SK-N-SH (cell line): ENCODE data around the gene CHTF18. TPM values are rescaled to one million over a fixed set of nuclear protein-coding genes. Genes with fewer than 3 reads are reported as not detected.

ENCODE experiments used
- CTCF ChIA-PET: fragments of 300-600, 350-600 bp; formaldehyde crosslinking; extraction: SDS; loops from one replicate; lab custom pipeline; 2021; lab: Yijun Ruan, JAX
- POLR2A ChIA-PET: fragments of 350-600 bp; sonication (Branson Sonifier 250); formaldehyde crosslinking; extraction: SDS; loops from one replicate; lab custom pipeline; 2020; ENCODE audit warnings: antibody characterized with exemption, inconsistent platforms; lab: Yijun Ruan, JAX
- DNase-seq: peaks from one replicate; pipeline ENCODE4 v3.0.0; 2012
- H2AFZ ChIP-seq: fragments of 200-600 bp; sonication (generic); 2 replicates; pipeline ENCODE4 v1.8.1; 2016; ENCODE audit warnings: antibody characterized with exemption, mild to moderate bottlenecking, low read depth
- H3F3A ChIP-seq: fragments of 200-600 bp; sonication (generic); replicated peaks from 2 replicates; pipeline ENCODE3; 2016; ENCODE audit warnings: antibody characterized with exemption, mild to moderate bottlenecking; ENCODE audit not compliant: insufficient read depth
- H3K27ac ChIP-seq, 2 experiments: fragments of 200-500 bp in 1 of 2; fragments of 200-600 bp in 1 of 2; sonication (Bioruptor generic) in 1 of 2; sonication (generic), shearing (Covaris generic) in 1 of 2; 2 replicates each; pipeline versions ENCODE4 v1.5.1 to v1.6.1; 2014 to 2016; ENCODE audit warnings: low read depth in 2 of 2, inconsistent platforms in 1 of 2, low read length in 1 of 2, mild to moderate bottlenecking in 1 of 2, mixed read lengths in 1 of 2
- H3K27me3 ChIP-seq: fragments of 200-600 bp; sonication (generic), shearing (Covaris generic); 2 replicates; pipeline ENCODE4 v1.6.1; 2016; ENCODE audit warnings: mixed run types; ENCODE audit not compliant: insufficient read depth
- H3K36me3 ChIP-seq, 2 experiments: fragments of 200-500 bp in 1 of 2; fragments of 200-600 bp in 1 of 2; sonication (Bioruptor generic) in 1 of 2; sonication (generic) in 1 of 2; replicated peaks in 1 of 2; 2 replicates each; pipeline versions ENCODE3 to v1.5.1; 2014 to 2016; ENCODE audit warnings: low read length in 1 of 2, mild to moderate bottlenecking in 1 of 2; ENCODE audit not compliant: insufficient read depth in 2 of 2, control insufficient read depth in 1 of 2
- H3K4me1 ChIP-seq, 2 experiments: fragments of 200-500 bp in 1 of 2; fragments of 200-600 bp in 1 of 2; sonication (Bioruptor generic) in 1 of 2; sonication (generic), shearing (Covaris generic) in 1 of 2; 2 replicates each; pipeline versions ENCODE4 v1.5.1 to v1.6.1; 2014 to 2016; ENCODE audit warnings: low read depth in 1 of 2, low read length in 1 of 2, mixed run types in 1 of 2; ENCODE audit not compliant: insufficient read depth in 2 of 2, control insufficient read depth in 1 of 2
- H3K4me2 ChIP-seq: fragments of 200-600 bp; sonication (generic), shearing (Covaris generic); 2 replicates; pipeline ENCODE4 v1.6.1; 2017; ENCODE audit warnings: mixed run types
- H3K4me3 ChIP-seq, 2 experiments: fragments of 200-500 bp in 1 of 2; fragments of 200-600 bp in 1 of 2; sonication (Bioruptor generic) in 1 of 2; sonication (generic), shearing (Covaris generic) in 1 of 2; 2 replicates each; pipeline versions ENCODE4 v1.5.1 to v1.8.1; 2014 to 2016; ENCODE audit warnings: low read depth in 2 of 2, inconsistent platforms in 1 of 2, low read length in 1 of 2, mild to moderate bottlenecking in 1 of 2, mixed read lengths in 1 of 2, moderate library complexity in 1 of 2
- H3K79me2 ChIP-seq: fragments of 200-600 bp; sonication (generic); 2 replicates; pipeline ENCODE4 v1.8.1; 2017; ENCODE audit warnings: mild to moderate bottlenecking; ENCODE audit not compliant: insufficient read depth
- H3K9ac ChIP-seq: fragments of 200-600 bp; sonication (generic); 2 replicates; pipeline ENCODE4 v1.6.1; 2017; ENCODE audit warnings: mixed run types
- H3K9me2 ChIP-seq: fragments of 200-600 bp; sonication (generic); 2 replicates; pipeline ENCODE4 v1.6.1; 2017; ENCODE audit warnings: mixed run types
- H3K9me3 ChIP-seq: fragments of 200-600 bp; sonication (generic); 2 replicates; pipeline ENCODE4 v1.6.1; 2017; ENCODE audit warnings: mixed run types, mild to moderate bottlenecking, moderate library complexity
- H4K20me1 ChIP-seq: fragments of 200-600 bp; sonication (generic); 2 replicates; pipeline ENCODE4 v1.6.1; 2017; ENCODE audit warnings: mild to moderate bottlenecking, mixed run types; ENCODE audit not compliant: insufficient read depth
- ELF1 ChIP-seq: IDR thresholded peaks from 2 replicates; pipeline ENCODE4 v1.4.0; 2012
- EP300 ChIP-seq, 2 experiments: IDR thresholded peaks; 2 replicates each; pipeline versions ENCODE4 v1.4.0 to v1.6.1; 2012; ENCODE audit warnings: borderline replicate concordance in 1 of 2, low read depth in 1 of 2, low read length in 1 of 2
- EZH2phosphoT487 ChIP-seq: fragments of 200-600 bp; sonication (generic); IDR thresholded peaks from 2 replicates; pipeline ENCODE4 v1.6.1; 2017; ENCODE audit warnings: low read depth, mixed run types, mild to moderate bottlenecking, antibody characterized with exemption, moderate library complexity, borderline replicate concordance
- FOXM1 ChIP-seq: IDR thresholded peaks from 2 replicates; pipeline ENCODE4 v1.4.0; 2012; ENCODE audit warnings: low read depth, mild to moderate bottlenecking
- JUND ChIP-seq: IDR thresholded peaks from 2 replicates; pipeline ENCODE4 v1.4.0; 2012
- NFIC ChIP-seq: IDR thresholded peaks from 2 replicates; pipeline ENCODE4 v1.4.0; 2012; ENCODE audit warnings: borderline replicate concordance
- NRF1 ChIP-seq: IDR thresholded peaks from 2 replicates; pipeline ENCODE4 v1.6.1; 2012; ENCODE audit warnings: low read depth, mild to moderate bottlenecking, low read length
- RAD21 ChIP-seq: IDR thresholded peaks from 2 replicates; pipeline ENCODE4 v1.6.1; 2012; ENCODE audit warnings: mild to moderate bottlenecking, low read length
- RCOR1 ChIP-seq: fragments of 150-350 bp; IDR thresholded peaks from 2 replicates; pipeline ENCODE4 v1.6.1; 2017; ENCODE audit warnings: antibody characterized with exemption, low read length
- REST ChIP-seq: IDR thresholded peaks from 2 replicates; pipeline ENCODE4 v1.6.1; 2012; ENCODE audit warnings: mild to moderate bottlenecking, low read depth, low read length, moderate library complexity
- RFX5 ChIP-seq: IDR thresholded peaks from 2 replicates; pipeline ENCODE4 v1.6.1; 2012; ENCODE audit warnings: mild to moderate bottlenecking, improper control_type of control experiment, low read length
- RXRA ChIP-seq: IDR thresholded peaks from 2 replicates; pipeline ENCODE4 v1.4.0; 2012; ENCODE audit warnings: low read depth, mild to moderate bottlenecking, borderline replicate concordance
- SMC3 ChIP-seq: IDR thresholded peaks from 2 replicates; pipeline ENCODE4 v1.6.1; 2012; ENCODE audit warnings: low read depth, low read length, improper control_type of control experiment
- TCF12 ChIP-seq: IDR thresholded peaks from 2 replicates; pipeline ENCODE4 v1.4.0; 2012
- TEAD4 ChIP-seq: IDR thresholded peaks from 2 replicates; pipeline ENCODE4 v1.4.0; 2012; ENCODE audit warnings: mild to moderate bottlenecking, borderline replicate concordance; ENCODE audit not compliant: insufficient read depth
- ZBTB33 ChIP-seq: IDR thresholded peaks from 2 replicates; pipeline ENCODE4 v1.4.0; 2012; ENCODE audit warnings: low read depth, borderline replicate concordance
- WGBS: methylation state at CpG from one replicate; pipeline ENCODE4 v1.1.6; 2017; ENCODE audit warnings: low lambda C conversion rate; 5-methylcytosine and 5-hydroxymethylcytosine counted together
- polyA plus RNA-seq, 3 experiments: library from polyadenylated mRNA; depleted of rRNA; stranded (reverse); fragments of >200 nt; gene quantifications; 2 replicates each; pipeline ENCODE4 v1.2.3, GENCODE V29; 2012
- TF ChIP-seq, protein P1 (sequence below): fragments of 200-600 bp; sonication (generic); IDR thresholded peaks from 2 replicates; pipeline ENCODE4 v1.6.1; 2017; ENCODE audit warnings: antibody characterized with exemption, mild to moderate bottlenecking, moderate library complexity
- TF ChIP-seq, protein P2 (sequence below): fragments of 150-350 bp; IDR thresholded peaks from 2 replicates; pipeline ENCODE4 v1.6.1; 2016; ENCODE audit warnings: mild to moderate bottlenecking, low read depth, low read length
- TF ChIP-seq, protein P3 (sequence below): IDR thresholded peaks from 2 replicates; pipeline ENCODE4; 2012

CHTF18 gene
- polyA plus RNA-seq, 1 of the 3 experiments (the other 2 are of a cell fraction), result 17.7 TPM

DNA sequence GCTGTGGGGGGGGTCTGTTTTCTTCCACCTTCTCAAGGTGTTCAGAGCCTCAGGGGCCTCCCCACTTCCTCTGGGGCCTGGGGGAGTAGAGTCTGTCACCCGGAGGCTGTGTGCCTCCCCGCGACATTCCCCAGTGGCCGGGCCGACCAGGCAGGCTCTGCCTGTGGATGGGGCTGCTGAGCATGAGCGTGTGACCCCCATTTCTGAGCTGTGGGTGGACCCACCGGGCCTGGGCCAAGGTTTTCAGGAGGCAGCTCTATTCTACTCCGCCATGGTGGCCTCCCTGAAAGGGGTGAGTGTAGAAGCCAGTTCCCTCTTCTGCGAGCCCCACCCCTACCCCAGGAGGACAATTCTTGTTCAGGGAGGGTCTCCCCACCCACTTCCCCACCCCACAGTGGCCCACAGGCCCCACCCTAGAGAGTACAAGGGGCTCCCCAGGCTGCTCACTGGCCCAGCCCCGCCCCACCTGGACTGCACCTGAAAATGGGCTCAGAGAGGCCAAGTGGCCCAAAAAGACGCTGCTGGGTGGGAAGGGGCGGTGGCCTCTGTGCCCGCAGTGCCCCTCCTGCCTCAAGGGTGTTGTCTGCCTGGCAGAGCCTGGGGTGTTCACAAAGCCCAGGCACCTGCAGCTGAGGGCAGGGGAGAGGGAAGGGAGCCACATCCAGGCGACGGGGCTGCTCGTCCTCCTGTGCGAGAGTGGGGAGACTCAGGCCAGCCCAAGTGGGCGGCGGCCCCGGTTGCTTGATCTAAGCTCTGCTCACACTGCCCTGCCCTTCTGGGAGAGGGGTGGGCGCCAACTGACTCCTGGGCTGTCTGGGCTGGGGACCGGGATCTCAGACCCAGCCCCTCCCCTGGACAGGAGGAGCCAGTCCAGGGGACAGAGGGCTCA is 26.6 kb upstream of the CHTF18 start:
- WGBS, result 90% methylated on average over 3 of the region's 22 CpGs
- no peaks in the 10 kb centered on the region for H3K4me1 ChIP-seq
- POLR2A ChIA-PET, result no interaction called here

More for the DNA sequence above, 26.6 kb upstream of the CHTF18 start:
- Histone ChIP-seq H3K4me2 (no peak overlapping the region), H3K27ac (no peak overlapping the region), H3K27me3 (no peaks in the 10 kb centered on the region), H3K9ac (no peak overlapping the region), H3K36me3 (no peaks in the 10 kb centered on the region), H4K20me1 (no peaks in the 10 kb centered on the region), H3F3A (no peaks in the 10 kb centered on the region), H3K9me3 (no peaks in the 10 kb centered on the region), H3K9me2 (no peaks in the 10 kb centered on the region), H3K79me2 (no peaks in the 10 kb centered on the region), H2AFZ (no peak overlapping the region), H3K4me3 (no peak overlapping the region)
- no peak for DNase-seq
- TF ChIP-seq REST (no peak), RXRA (no peak), NFIC (no peak), TCF12 (no peak), ZBTB33 (no peak), NRF1 (no peak), ELF1 (no peak), RCOR1 (no peak), JUND (no peak), SMC3 (no peak), TEAD4 (no peak), EZH2phosphoT487 (no peak), RAD21 (no peak), EP300 (IDR thresholded peaks at IDR 0.05; ENCODE audit: borderline replicate concordance in 1 of 2, low read depth in 1 of 2, low read length in 1 of 2) (no peak), FOXM1 (no peak), RFX5 (no peak)
- TF ChIP-seq, protein P1, sequence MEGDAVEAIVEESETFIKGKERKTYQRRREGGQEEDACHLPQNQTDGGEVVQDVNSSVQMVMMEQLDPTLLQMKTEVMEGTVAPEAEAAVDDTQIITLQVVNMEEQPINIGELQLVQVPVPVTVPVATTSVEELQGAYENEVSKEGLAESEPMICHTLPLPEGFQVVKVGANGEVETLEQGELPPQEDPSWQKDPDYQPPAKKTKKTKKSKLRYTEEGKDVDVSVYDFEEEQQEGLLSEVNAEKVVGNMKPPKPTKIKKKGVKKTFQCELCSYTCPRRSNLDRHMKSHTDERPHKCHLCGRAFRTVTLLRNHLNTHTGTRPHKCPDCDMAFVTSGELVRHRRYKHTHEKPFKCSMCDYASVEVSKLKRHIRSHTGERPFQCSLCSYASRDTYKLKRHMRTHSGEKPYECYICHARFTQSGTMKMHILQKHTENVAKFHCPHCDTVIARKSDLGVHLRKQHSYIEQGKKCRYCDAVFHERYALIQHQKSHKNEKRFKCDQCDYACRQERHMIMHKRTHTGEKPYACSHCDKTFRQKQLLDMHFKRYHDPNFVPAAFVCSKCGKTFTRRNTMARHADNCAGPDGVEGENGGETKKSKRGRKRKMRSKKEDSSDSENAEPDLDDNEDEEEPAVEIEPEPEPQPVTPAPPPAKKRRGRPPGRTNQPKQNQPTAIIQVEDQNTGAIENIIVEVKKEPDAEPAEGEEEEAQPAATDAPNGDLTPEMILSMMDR, result no peak
- TF ChIP-seq, protein P2, sequence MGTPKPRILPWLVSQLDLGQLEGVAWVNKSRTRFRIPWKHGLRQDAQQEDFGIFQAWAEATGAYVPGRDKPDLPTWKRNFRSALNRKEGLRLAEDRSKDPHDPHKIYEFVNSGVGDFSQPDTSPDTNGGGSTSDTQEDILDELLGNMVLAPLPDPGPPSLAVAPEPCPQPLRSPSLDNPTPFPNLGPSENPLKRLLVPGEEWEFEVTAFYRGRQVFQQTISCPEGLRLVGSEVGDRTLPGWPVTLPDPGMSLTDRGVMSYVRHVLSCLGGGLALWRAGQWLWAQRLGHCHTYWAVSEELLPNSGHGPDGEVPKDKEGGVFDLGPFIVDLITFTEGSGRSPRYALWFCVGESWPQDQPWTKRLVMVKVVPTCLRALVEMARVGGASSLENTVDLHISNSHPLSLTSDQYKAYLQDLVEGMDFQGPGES, result no peak
- TF ChIP-seq, protein P3, sequence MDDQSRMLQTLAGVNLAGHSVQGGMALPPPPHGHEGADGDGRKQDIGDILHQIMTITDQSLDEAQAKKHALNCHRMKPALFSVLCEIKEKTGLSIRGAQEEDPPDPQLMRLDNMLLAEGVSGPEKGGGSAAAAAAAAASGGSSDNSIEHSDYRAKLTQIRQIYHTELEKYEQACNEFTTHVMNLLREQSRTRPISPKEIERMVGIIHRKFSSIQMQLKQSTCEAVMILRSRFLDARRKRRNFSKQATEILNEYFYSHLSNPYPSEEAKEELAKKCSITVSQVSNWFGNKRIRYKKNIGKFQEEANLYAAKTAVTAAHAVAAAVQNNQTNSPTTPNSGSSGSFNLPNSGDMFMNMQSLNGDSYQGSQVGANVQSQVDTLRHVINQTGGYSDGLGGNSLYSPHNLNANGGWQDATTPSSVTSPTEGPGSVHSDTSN, result no peak
- CTCF ChIA-PET, result interaction anchor here (1.3 kb wide), 1 partner anchor 15 kb away, joined by 3 read pairs; no protein-coding TSS in a partner anchor
